ENCODE results near the gene FAM136A.
"Not testable (repeated sequence)": the region's sequence is repeated elsewhere in the genome, so short reads cannot be mapped to it uniquely, and the experiment has no call there.

FAM136A gene

GRCh38 chr2:70300771-70301343 is 1.0 kb downstream of the FAM136A start:
- peak overlapping the region; percentile 93 for H3K27ac ChIP-seq
- TF ChIP-seq CTCF (conservative IDR thresholded peaks at IDR 0.05), result peak; percentile 4; the same call in 1 of the 2 replicates

DNA sequence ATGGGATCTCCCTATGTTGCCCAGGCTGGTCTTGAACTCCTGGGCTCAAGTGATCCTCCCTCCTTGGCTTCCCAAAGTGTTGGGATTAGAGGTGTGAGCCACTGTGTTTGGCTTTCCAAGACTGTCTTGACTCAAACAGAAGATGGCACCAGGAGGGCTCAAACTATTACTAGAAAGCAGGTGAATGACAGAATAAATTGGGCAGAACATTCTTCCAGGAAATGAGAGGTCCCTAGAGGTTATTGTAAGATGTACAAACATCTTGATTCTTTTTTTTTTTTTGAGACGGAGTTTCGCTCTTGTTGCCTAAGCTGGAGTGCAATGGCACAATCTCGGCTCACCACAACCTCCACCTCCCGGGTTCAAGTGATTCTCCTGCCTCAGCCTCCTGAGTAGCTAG is 4.0 kb downstream of the FAM136A start:
- H3K27ac ChIP-seq, result not testable (repeated sequence)

DNA sequence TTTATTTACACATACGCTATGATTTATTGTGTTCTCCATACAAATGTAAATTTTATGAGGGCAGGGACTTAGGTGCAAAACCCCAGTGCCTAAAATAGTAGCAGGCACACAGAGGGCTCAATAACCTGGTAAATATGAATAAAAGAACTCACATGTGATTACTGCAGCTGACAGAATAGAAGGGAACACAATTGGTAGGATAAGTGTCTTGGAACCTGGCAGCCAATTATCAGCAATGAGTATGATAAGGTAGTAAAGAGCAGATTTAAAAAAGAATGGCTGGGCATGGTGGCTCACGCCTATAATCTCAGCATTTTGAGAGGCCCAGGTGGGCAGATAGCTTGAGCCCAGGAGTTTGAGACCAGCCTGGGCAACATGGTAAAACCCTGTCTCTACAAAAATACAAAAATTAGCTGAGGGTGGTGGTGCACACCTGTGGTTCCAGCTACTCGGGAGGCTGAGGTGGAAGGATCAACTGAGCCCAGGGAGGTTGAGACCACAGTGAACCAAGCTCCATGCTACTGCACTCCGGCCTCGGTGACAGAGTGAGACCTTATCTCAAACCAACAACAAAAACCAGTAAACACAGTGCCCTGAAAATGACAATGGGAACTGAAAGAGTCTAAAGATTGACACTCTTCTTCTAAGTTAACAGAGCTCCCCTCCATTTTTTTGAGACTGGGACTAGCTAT is 18.2 kb downstream of the FAM136A start:
- no peak for TF ChIP-seq CTCF (conservative IDR thresholded peaks at IDR 0.05)

GRCh38 chr2:70282439-70282838 is 19.4 kb downstream of the FAM136A start:
- TF ChIP-seq CTCF (conservative IDR thresholded peaks at IDR 0.05), result no peak
- H3K27ac ChIP-seq, result no peak overlapping the region

More for the DNA sequence above, 18.2 kb downstream of the FAM136A start:
- H3K27ac ChIP-seq, result no peak overlapping the region

DNA sequence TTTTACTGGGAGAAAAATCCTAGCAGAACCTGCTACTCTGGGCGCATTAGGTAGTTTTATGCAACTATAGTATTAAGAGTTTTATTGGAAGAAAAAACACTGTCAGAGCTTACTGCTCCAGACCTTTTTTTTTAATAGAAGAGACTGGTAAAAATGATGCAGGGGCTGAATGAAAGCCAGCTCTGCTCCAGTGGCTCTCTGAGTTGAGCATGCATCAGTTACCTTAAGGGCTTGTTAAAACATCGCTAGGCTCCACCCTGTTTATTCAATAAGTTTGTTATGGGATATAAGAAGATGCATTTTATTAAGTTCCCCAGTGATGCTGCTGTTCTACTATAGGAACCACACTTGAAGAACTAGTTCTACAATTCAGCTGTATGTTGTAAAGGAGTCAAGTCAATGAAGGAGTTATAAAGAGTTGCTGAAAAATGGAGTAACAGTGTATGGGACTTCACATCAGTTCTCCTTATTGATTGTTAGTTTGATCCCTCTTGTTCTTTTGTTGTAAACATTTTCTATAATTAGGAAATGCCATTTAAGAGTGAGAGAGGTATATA is 21.5 kb downstream of the FAM136A start:
- TF ChIP-seq CTCF (conservative IDR thresholded peaks at IDR 0.05), result no peak
- H3K27ac ChIP-seq, result no peak overlapping the region

GRCh38 chr2:70270323-70270722 is 31.5 kb downstream of the FAM136A start:
- no peak for TF ChIP-seq CTCF (conservative IDR thresholded peaks at IDR 0.05)
- H3K27ac ChIP-seq, result no peak overlapping the region

GRCh38 chr2:70269422-70270302 is 32.2 kb downstream of the FAM136A start:
- H3K27ac ChIP-seq, result not testable (repeated sequence)

- H3K27ac ChIP-seq, result not testable (repeated sequence)
These were observed 34.9 kb downstream of the FAM136A start for GRCh38 chr2:70266925-70267324.

- no peak for TF ChIP-seq CTCF (conservative IDR thresholded peaks at IDR 0.05)
These were observed 40.4 kb downstream of the FAM136A start for GRCh38 chr2:70261501-70261900.

More at GRCh38 chr2:70261501-70261900, 40.4 kb downstream of the FAM136A start:
- no peak overlapping the region for H3K27ac ChIP-seq
